Measurements from ENCODE around the gene PRELP. TPM values are rescaled to one million over a fixed set of nuclear protein-coding genes. Genes with fewer than 3 reads are reported as not detected.

PRELP gene
- total and polyA plus RNA-seq, 10 of the 15 experiments (the other 5 are each of a cell fraction or from before 2014, with no cell fraction given) = 0.03 to 0.05 TPM; not detected in 8

DNA sequence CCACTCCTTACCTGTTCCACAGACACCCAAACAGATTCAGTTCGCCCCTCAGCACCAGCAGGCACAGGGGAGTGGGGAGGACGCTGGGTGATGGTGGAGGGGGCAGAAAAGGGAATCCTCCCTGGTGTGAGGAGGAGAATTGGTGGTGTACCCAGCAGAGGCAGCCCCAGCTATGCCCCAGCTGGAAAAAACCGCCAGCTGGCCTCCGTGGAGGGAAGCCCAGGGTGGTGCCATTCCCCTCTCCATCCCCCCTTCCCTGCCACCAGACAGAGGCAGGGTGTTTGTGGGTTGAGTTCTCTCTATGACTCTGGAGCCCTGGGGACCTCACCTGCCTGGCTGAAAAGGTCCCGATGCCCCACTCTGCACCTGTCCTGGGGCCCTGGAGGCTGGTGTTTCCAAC is 46.2 kb downstream of the PRELP start:
- intact Hi-C loops (cut with micrococcal nuclease; ENCODE audit: unreplicated experiment) = no loop called here
- FAIRE-seq (no peak), DNase-seq (ENCODE audit: low read depth, low spot score) (no peak), ATAC-seq (no peak)
- POLR2A ChIA-PET = no interaction called here
- Histone ChIP-seq H2AFZ (ENCODE audit: control insufficient read depth, low read depth, low read length) (no peak overlapping the region), H3K4me2 (ENCODE audit: control insufficient read depth, insufficient read depth) (no peak overlapping the region), H3K27ac (ENCODE audit: control insufficient read depth, insufficient read depth) (no peak overlapping the region), H3K27me3 (replicated peaks in 1 of 2; ENCODE audit: control insufficient read depth in 2 of 2, insufficient read depth in 2 of 2, low read length in 1 of 2) (no peaks in the 10 kb centered on the region; a peak in 1 of 4 replicates), H3K36me3 (ENCODE audit: control insufficient read depth in 2 of 2, insufficient read depth in 2 of 2, low read length in 1 of 2) (no peaks in the 10 kb centered on the region), H3K79me2 (ENCODE audit: control insufficient read depth, insufficient read depth, low read length) (no peaks in the 10 kb centered on the region), H3K9me3 (replicated peaks; ENCODE audit: control insufficient read depth, insufficient read depth, low read length) (no peaks in the 10 kb centered on the region), H3K4me3 (no peak overlapping the region), H4K20me1 (ENCODE audit: control insufficient read depth, insufficient read depth) (no peaks in the 10 kb centered on the region), H3K4me1 (ENCODE audit: control insufficient read depth, insufficient read depth, low read length) (no peaks in the 10 kb centered on the region), H3K9ac (ENCODE audit: control insufficient read depth, insufficient read depth, low read length) (no peak overlapping the region)
- in situ Hi-C loops (cut with MboI) = no loop called here
- 0% methylated on average over 5 of the region's 5 CpGs for WGBS (ENCODE audit: insufficient coverage, insufficient replicate concordance, low lambda C conversion rate, missing lambda C conversion rate)
- TF ChIP-seq RUNX3 (IDR thresholded peaks at IDR 0.05; ENCODE audit: low read length) (no peak), MXI1 (IDR thresholded peaks at IDR 0.05; ENCODE audit: low read depth, low read length) (no peak), ZZZ3 (IDR thresholded peaks at IDR 0.05; ENCODE audit: control insufficient read depth, insufficient read length, low read depth) (no peak), GATAD2B (conservative IDR thresholded peaks at IDR 0.05; ENCODE audit: low read depth) (no peak), SMARCA5 (IDR thresholded peaks at IDR 0.05) (no peak), HDAC2 (IDR thresholded peaks at IDR 0.05) (no peak), STAT1 (conservative IDR thresholded peaks at IDR 0.05) (no peak), IKZF1 (conservative IDR thresholded peaks at IDR 0.05) (no peak), RFX5 (IDR thresholded peaks at IDR 0.05; ENCODE audit: low read depth, low read length) (no peak), BRCA1 (IDR thresholded peaks at IDR 0.05; ENCODE audit: low read depth, low read length) (no peak), NBN (IDR thresholded peaks at IDR 0.05) (no peak), HDAC6 (IDR thresholded peaks at IDR 0.05; ENCODE audit: unreplicated experiment) (no peak), FOXM1 (IDR thresholded peaks at IDR 0.05; ENCODE audit: low read depth, low read length) (no peak), RAD21 (IDR thresholded peaks at IDR 0.05; ENCODE audit: insufficient read depth, low read depth, low read length) (no peak), IRF4 (IDR thresholded peaks at IDR 0.05; ENCODE audit: low read depth, low read length) (no peak), SRF (IDR thresholded peaks at IDR 0.05; ENCODE audit: low read depth in 2 of 2, low read length in 2 of 2) (no peak)
- TF ChIP-seq, protein P1, sequence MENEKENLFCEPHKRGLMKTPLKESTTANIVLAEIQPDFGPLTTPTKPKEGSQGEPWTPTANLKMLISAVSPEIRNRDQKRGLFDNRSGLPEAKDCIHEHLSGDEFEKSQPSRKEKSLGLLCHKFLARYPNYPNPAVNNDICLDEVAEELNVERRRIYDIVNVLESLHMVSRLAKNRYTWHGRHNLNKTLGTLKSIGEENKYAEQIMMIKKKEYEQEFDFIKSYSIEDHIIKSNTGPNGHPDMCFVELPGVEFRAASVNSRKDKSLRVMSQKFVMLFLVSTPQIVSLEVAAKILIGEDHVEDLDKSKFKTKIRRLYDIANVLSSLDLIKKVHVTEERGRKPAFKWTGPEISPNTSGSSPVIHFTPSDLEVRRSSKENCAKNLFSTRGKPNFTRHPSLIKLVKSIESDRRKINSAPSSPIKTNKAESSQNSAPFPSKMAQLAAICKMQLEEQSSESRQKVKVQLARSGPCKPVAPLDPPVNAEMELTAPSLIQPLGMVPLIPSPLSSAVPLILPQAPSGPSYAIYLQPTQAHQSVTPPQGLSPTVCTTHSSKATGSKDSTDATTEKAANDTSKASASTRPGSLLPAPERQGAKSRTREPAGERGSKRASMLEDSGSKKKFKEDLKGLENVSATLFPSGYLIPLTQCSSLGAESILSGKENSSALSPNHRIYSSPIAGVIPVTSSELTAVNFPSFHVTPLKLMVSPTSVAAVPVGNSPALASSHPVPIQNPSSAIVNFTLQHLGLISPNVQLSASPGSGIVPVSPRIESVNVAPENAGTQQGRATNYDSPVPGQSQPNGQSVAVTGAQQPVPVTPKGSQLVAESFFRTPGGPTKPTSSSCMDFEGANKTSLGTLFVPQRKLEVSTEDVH (IDR thresholded peaks at IDR 0.05; ENCODE audit: low read depth, partially characterized antibody) = no peak
- TF ChIP-seq, protein P2, sequence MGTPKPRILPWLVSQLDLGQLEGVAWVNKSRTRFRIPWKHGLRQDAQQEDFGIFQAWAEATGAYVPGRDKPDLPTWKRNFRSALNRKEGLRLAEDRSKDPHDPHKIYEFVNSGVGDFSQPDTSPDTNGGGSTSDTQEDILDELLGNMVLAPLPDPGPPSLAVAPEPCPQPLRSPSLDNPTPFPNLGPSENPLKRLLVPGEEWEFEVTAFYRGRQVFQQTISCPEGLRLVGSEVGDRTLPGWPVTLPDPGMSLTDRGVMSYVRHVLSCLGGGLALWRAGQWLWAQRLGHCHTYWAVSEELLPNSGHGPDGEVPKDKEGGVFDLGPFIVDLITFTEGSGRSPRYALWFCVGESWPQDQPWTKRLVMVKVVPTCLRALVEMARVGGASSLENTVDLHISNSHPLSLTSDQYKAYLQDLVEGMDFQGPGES (IDR thresholded peaks at IDR 0.05) = no peak
- TF ChIP-seq, protein P3, sequence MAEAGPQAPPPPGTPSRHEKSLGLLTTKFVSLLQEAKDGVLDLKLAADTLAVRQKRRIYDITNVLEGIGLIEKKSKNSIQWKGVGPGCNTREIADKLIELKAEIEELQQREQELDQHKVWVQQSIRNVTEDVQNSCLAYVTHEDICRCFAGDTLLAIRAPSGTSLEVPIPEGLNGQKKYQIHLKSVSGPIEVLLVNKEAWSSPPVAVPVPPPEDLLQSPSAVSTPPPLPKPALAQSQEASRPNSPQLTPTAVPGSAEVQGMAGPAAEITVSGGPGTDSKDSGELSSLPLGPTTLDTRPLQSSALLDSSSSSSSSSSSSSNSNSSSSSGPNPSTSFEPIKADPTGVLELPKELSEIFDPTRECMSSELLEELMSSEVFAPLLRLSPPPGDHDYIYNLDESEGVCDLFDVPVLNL (IDR thresholded peaks at IDR 0.05; ENCODE audit: low read depth, low read length) = no peak
- TF ChIP-seq, protein P4, sequence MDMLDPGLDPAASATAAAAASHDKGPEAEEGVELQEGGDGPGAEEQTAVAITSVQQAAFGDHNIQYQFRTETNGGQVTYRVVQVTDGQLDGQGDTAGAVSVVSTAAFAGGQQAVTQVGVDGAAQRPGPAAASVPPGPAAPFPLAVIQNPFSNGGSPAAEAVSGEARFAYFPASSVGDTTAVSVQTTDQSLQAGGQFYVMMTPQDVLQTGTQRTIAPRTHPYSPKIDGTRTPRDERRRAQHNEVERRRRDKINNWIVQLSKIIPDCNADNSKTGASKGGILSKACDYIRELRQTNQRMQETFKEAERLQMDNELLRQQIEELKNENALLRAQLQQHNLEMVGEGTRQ (IDR thresholded peaks at IDR 0.05; ENCODE audit: borderline replicate concordance, low read depth, low read length) = no peak
- SMC1A ChIA-PET (ENCODE audit: uncharacterized antibody, unreplicated experiment) = no interaction called here
- RAD21 ChIA-PET (ENCODE audit: unreplicated experiment) = no interaction called here
- CTCF ChIA-PET = no interaction called here
- BruUV-seq (replicated peaks) = no TSS peak

All from GM12878 (cell line).